ENCODE measurements around the gene ATP6AP1. TPM values are rescaled to one million over a fixed set of nuclear protein-coding genes. Genes with fewer than 3 reads are reported as not detected.

The ATP6AP1 gene
- total and polyA plus RNA-seq, 9 of the 15 experiments (the other 6 are each of a cell fraction or from before 2014, with no cell fraction given) = 8.3 to 90.5 (median 52.9) TPM

DNA sequence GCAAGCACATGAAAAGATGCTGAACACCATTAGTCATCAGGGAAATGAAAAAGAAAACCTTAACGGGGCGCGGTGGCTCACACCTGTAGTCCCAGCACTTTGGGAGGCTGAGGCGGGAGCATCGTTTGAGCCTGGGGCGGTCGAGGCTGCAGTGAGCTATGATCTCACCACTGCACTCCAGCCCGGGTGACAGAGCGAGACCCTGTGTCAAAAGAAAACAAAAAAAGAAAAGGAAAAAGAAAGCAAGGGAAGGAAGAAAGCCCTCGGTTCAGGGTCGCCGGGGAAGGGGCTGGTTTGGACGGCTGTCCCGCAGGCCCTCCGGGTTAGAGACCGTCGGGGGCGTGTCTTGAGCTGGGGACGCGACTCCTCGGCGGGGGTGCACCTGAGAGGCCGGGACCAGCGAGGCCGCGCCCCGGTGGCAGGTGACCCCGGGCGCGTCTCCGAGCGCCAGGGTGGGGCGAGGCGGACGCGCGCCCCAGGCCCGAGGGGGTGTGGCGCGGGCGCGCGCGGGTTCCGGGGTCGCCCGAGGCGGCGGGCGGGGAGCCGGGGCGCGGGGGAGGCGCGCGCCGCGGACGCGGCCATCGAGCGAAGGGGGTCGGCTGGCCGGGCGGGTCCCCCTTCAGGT is 29.1 kb downstream of the ATP6AP1 start (continued):
- TF ChIP-seq, protein P1, sequence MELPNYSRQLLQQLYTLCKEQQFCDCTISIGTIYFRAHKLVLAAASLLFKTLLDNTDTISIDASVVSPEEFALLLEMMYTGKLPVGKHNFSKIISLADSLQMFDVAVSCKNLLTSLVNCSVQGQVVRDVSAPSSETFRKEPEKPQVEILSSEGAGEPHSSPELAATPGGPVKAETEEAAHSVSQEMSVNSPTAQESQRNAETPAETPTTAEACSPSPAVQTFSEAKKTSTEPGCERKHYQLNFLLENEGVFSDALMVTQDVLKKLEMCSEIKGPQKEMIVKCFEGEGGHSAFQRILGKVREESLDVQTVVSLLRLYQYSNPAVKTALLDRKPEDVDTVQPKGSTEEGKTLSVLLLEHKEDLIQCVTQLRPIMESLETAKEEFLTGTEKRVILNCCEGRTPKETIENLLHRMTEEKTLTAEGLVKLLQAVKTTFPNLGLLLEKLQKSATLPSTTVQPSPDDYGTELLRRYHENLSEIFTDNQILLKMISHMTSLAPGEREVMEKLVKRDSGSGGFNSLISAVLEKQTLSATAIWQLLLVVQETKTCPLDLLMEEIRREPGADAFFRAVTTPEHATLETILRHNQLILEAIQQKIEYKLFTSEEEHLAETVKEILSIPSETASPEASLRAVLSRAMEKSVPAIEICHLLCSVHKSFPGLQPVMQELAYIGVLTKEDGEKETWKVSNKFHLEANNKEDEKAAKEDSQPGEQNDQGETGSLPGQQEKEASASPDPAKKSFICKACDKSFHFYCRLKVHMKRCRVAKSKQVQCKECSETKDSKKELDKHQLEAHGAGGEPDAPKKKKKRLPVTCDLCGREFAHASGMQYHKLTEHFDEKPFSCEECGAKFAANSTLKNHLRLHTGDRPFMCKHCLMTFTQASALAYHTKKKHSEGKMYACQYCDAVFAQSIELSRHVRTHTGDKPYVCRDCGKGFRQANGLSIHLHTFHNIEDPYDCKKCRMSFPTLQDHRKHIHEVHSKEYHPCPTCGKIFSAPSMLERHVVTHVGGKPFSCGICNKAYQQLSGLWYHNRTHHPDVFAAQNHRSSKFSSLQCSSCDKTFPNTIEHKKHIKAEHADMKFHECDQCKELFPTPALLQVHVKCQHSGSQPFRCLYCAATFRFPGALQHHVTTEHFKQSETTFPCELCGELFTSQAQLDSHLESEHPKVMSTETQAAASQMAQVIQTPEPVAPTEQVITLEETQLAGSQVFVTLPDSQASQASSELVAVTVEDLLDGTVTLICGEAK (IDR thresholded peaks at IDR 0.05) = 0 out of 2 replicates have a peak, but pooled peaks have one; percentile 25
- TF ChIP-seq, protein P1 (CRISPR knock-in tag; IDR thresholded peaks at IDR 0.05) = no peak
- TF ChIP-seq, protein P2, sequence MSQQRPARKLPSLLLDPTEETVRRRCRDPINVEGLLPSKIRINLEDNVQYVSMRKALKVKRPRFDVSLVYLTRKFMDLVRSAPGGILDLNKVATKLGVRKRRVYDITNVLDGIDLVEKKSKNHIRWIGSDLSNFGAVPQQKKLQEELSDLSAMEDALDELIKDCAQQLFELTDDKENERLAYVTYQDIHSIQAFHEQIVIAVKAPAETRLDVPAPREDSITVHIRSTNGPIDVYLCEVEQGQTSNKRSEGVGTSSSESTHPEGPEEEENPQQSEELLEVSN (IDR thresholded peaks at IDR 0.05; ENCODE audit: borderline replicate concordance in 1 of 2, extremely low read depth in 1 of 2, insufficient read depth in 1 of 2, insufficient read length in 1 of 2, low read depth in 1 of 2, low read length in 1 of 2, poor library complexity in 1 of 2, severe bottlenecking in 1 of 2) = peak in 1 of 2 experiments; percentile 8
- TF ChIP-seq EP400 (IDR thresholded peaks at IDR 0.05) (0 out of 2 replicates have a peak, but pooled peaks have one; percentile 17), ZNF57 (CRISPR knock-in tag; IDR thresholded peaks at IDR 0.05) (no peak), BCOR (IDR thresholded peaks at IDR 0.05) (0 out of 2 replicates have a peak, but pooled peaks have one; percentile 10), ZNF766 (CRISPR knock-in tag; conservative IDR thresholded peaks at IDR 0.05) (peak; percentile 70)
- TF ChIP-seq, protein P3, sequence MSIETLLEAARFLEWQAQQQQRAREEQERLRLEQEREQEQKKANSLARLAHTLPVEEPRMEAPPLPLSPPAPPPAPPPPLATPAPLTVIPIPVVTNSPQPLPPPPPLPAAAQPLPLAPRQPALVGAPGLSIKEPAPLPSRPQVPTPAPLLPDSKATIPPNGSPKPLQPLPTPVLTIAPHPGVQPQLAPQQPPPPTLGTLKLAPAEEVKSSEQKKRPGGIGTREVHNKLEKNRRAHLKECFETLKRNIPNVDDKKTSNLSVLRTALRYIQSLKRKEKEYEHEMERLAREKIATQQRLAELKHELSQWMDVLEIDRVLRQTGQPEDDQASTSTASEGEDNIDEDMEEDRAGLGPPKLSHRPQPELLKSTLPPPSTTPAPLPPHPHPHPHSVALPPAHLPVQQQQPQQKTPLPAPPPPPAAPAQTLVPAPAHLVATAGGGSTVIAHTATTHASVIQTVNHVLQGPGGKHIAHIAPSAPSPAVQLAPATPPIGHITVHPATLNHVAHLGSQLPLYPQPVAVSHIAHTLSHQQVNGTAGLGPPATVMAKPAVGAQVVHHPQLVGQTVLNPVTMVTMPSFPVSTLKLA (conservative IDR thresholded peaks at IDR 0.05) = peak in 1 of 2 experiments; percentile 26; a peak in 1 of 4 replicates

All from K562 (cell line).